HG02588 (cell line): ENCODE results near the gene RCBTB2.
"Not testable (repeated sequence)": the region's sequence is repeated elsewhere in the genome, so short reads cannot be mapped to it uniquely, and the experiment has no call there.

ENCODE experiments used
- ATAC-seq: cut with Tn5 transposase; IDR thresholded peaks from one replicate; pipeline ENCODE4 v1.9.1; 2021; ENCODE audit warnings: mild to moderate bottlenecking, moderate library complexity; ENCODE audit not compliant: unreplicated experiment

RCBTB2 gene

DNA sequence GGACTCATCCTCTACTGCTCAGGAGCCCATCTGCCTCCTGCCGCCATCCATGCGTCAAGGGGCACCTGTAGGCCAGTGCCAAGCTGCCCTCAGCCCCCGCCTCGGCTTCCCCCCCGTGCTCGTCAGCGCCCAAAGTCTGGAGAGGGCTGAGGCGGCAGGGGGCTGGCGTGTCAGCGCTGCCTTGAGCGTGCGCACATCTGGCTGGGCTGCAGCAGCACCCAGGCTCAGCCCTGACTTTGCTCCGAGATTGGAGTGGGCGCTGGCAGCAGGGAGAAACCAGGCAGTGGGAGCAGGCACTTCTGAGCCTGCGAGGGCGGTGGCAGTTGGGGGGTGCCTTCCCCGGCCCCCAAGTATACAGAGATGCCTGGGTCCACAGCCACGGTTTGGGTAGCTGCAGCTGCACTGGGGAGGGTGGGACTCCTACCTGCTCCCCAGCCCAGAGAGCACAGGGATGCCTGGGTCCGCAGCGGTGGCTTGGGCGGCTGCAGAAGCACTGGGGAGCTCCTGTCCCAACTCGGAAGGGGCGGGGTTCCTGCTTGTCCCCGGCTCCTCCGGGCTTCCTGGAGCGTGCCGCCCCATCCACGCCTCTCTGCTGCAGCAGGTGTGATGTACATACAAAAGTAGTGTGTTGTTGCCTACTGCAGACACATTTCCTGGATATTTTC is 75.2 kb downstream of the RCBTB2 start:
- ATAC-seq, result no peak

GRCh38 chr13:48456546-48456945 is 76.3 kb downstream of the RCBTB2 start:
- no peak for ATAC-seq

GRCh38 chr13:48451196-48451595 is 81.7 kb downstream of the RCBTB2 start:
- not testable (repeated sequence) for ATAC-seq

- ATAC-seq, result no peak
Observed at GRCh38 chr13:48449656-48450055, 83.2 kb downstream of the RCBTB2 start.

DNA sequence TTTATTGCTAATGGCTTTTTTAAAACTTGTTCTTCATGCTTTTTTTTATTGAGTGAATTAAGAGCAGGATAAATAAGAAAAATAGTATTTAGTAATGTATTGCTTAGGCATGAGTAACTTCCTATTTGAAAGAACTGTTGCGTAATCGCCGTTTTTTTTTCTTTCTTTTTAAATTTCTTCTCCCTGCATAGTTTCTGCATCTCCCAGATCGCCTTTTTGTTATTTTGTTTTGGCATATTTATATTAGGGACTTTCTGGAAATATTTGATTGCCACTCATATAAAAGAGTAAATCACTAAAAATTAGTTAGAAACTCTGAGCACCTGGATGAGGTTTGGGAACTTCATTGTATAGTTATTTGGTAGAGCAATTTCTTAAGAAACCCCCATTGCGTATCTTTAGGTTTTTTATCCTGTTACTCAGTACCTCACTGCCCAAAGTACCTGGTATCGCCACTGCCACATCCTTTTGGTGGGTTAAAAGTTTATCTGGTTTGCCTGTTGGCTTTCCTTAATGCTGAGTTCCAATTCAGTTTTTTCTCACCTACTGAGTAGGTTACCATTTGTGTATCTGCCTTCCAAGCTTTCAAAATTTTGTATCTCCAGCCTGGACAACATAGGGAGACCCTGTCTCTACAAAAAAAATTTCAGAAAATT is 83.8 kb downstream of the RCBTB2 start:
- ATAC-seq, result no peak

- ATAC-seq, result no peak
Observed at GRCh38 chr13:48448285-48448958, 84.5 kb downstream of the RCBTB2 start.

GRCh38 chr13:48446464-48446863 is 86.4 kb downstream of the RCBTB2 start:
- ATAC-seq, result no peak

DNA sequence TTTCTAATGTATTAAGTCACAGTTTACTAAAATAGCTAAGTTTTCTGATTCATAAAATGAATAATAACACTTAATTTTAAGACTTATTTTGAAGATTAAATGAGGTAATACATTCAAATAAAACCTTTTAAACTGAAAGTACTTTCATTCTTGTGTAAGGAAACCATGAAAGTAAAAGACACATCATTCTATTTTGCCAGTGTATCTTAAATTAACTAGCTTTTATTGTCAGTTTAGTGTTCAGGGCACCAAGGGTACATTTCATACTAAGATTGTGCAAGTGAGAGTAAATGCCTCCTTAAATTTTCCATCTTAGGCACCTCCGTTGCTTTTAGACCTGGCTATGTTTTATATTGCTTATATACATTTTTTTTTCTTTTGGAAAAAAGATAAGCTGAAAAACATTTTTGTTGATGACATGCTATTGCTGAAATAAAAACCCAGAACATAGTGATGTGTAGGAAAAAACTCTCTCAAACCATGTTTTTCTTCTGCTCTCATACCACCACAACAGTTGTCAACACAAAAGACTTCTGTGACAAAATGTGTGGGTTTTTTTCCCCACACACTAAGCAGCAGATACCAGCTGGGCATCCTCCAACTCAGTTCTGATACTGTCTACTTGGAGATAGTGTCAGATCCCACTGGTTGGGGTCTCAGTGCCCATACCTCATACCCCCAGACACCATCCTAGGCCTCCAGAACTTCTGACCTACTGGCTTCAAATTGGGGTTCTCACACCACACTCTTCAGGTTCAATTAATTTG is 89.3 kb downstream of the RCBTB2 start:
- no peak for ATAC-seq
